NCI-H2227 (cell line): ENCODE measurements around the gene GPC4.
"Not testable (repeated sequence)": the region's sequence is repeated elsewhere in the genome, so short reads cannot be mapped to it uniquely, and the experiment has no call there.

ENCODE experiments used
- DNase-seq: peaks from one replicate; lab custom pipeline; 2025; ENCODE audit not compliant: unreplicated experiment; lab: John Stamatoyannopoulos, UW

Gene GPC4

DNA sequence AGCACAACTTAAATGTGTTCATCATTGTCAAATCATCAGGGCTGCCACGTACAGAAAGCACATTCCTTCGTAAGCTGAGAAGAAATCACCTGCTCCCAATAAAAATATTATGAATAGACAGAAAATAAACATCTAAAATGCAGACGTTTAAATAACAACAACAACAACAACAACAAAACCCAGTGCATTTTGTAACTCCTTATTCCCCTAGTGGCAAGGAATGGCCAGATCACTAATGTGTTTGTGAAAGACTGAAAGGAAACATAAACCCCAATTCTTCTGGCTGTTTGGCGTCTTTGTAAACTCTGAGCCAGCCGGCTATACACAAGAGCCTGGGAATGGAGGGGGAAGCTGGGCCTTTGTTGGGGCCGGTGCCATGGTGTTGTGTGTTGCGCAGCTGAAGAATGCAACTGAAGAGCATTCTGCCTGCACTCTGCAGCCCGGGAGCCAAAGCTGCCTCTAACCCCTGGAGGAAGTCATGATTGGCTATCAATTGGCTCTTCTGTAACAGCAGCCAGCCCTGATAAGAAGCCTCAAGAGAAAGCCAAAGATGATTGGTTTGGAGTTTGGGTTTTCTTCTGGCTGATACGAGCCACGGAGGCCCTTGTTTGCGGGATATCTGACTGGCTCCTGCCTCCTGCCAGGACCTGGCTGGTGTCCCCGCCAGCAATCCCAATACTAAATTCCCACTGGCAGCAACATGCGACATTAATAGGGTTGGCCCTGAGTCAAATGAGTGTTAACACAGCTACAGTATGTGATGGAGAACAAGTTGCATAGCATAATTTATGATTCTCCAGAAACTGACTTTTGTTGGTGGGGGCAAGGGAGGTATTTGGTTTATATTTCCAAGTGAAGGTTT lies 107.4 kb downstream of the GPC4 start:
- DNase-seq = no peak

GRCh38 chrX:133307094-133307493 lies 108.2 kb downstream of the GPC4 start:
- no peak for DNase-seq

DNA sequence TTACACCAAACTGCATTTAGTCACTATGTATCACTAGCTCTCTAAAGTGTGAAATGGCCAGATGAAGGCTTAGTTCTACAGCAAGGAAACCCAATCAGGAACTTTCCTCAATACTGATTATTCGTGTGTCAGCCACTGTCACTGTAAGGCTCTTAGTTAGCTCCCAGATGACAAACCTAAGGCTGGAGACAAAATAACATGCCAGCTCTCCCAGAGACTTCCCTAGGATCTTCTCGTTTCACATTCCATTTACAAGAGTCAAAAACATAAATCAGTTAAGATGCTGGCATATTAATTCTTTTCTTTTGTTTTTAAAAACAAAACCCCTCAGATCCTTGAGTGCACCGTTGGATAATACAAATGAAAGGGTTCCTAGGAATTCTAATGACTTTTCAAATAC lies 109.0 kb downstream of the GPC4 start:
- no peak for DNase-seq

DNA sequence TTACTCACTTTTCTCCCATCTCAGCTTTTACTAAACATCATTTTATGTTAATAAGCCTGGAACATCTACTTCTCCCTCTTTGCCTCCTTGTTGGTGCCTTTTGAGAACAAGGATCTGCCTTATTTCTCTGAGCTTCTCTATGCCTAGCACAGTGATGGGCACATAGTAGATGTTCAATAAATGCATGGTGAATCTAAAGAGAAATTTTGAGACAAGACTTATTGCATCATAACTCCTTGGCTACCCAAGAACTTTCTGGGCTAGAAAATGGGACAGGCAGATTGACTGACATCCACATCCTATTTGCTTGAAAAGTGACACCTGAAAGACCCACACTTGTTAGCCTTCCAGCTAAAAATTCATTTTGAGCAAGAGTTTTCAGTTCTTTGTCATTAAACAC lies 109.9 kb downstream of the GPC4 start:
- no peak for DNase-seq

DNA sequence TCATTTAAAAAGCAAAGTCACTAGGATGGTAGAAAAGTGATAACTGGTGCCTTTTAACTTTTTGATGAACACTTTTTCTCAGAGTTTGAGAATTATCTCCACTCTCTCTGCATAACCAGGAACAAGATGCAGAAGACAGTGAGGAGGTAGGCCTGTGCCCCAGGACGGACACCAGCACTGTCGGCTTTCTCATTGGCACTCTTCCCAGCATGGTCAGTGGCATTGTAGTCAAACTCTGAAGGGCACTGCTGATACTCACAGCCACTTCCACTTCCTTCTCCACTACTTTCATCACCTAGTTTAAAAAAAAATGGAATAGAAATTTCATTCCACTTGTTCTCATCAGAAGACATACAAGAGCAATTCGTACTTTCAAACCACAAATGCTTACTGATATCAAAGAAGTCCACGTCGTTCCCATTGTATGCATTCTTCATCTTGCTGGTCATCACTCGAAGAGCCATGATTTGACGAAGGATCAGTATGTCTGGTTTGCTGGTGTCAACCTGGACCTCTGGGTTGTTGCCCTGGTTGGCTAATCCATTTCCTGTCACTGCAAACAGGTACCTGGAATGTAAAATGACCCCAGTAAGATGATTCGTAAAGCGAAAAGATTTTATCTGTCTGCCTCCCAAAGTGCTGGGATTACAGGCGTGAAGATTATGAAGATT lies 112.4 kb downstream of the GPC4 start:
- no peak for DNase-seq

DNA sequence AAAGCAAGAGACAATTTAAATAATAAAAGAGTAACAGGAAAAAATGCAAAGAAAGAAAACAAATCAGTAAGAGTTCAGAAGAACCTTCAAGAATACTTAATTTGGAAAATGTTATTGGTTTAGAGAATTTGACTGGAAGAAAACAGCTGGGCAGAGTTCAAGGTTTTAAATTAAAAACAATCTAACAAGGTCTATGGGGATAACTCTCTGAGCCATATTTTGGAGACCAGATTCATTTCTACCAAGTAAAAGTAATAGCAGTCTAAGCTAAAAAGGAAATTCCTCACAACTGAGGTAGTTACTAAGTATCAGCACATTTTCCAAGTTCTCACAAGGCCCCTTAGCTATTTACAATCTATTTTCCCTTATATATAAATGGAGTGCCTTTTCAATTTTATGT lies 114.7 kb downstream of the GPC4 start:
- DNase-seq = no peak

DNA sequence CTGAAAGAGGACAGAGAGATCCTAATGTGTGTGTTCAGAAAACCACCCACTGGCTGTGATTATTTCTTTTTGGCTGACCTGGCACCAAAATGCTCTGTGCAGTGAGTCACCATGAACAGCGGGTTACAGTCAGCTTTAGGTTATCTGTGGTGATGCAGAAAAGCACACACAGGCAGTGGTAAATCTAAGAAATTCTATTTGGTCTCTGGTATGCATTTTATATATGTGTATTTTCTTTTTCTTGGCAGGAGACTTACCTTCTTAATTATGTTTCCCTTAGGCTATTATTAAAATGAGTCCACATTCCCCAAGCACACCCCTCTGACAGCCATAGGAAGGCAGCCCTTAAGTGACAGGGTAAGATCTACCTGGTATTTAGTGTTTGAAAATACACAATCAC lies 118.0 kb downstream of the GPC4 start:
- no peak for DNase-seq

DNA sequence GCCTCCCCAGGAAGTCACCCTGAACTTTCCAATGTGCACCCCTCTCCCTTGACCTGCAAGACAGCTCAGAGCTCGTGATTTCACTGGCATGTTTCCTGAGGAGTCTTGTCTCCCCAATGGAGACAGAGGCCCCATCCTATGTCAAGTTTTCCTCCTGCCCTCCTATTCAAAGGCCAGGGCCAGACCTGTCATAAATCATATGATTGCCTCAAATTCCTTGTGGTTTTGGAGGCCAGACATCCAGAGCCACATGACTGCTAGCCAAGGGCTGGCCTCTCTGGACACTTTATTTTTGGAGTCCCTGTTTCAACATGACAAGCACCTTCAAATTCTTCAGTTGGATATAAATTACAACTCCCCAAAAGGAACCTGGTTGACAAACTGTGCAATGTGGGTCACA lies 121.2 kb downstream of the GPC4 start:
- no peak for DNase-seq

DNA sequence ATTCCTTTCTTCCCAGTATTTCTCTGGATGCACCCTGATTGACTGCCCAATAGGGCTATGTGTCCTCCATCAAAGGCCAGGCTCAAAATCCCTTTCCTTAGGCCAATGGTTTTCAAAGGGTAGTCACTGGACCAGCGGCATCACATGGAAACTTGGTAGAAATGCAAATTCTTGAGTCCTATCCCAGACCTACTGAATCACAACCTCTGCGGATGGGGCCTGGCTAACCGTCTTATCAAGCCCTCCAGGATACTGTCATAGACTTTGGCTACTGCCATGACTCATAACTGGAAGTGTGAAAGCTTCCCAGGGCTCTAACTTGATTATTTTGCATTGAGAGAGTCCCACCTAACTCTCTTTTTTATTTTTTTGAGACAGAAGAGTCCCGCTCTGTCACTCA lies 125.2 kb downstream of the GPC4 start:
- DNase-seq = no peak

GRCh38 chrX:133287860-133288259 lies 127.4 kb downstream of the GPC4 start:
- no peak for DNase-seq

- DNase-seq = no peak
Measured at GRCh38 chrX:133285341-133285740, 129.9 kb downstream of the GPC4 start.

GRCh38 chrX:133279112-133279730 lies 136.1 kb downstream of the GPC4 start:
- not testable (repeated sequence) for DNase-seq

DNA sequence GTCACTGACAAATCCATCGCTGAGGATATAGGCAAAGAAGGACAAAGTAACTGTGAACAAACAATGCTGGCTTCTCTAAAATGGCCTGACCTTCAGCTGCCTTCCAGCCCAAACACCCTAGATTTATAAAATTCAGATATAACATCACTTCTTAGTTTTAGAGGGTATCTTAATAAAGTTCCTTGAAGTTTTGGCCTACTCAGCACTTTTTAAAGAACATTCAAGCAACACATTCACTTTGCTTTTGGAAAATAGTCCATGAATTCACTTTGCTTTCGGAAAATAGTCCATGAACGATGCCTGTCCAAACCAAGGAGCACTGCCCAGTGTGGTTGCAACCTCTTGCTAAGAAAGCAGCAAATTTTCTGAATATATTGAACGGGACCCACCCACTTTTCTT lies 142.1 kb downstream of the GPC4 start:
- no peak for DNase-seq

DNA sequence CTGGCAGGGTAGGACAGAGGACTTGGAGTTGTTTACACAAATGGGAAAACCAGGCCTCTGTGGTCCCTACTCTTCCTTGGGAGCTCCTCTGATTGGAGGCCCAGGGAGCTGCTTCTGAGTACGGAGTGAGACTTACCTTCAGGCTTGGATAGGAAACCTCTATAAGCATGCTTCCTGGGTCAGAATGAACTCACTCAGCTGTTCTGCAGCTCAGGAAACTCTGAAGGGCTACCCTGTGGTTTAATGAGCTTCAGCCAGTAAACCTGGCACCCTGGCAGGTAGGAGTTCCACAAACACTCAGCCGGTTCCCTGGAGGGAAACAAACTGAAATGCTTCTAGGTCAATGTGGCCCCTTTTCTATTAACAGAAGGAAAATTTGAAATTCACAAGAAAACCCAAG lies 146.1 kb downstream of the GPC4 start:
- no peak for DNase-seq

DNA sequence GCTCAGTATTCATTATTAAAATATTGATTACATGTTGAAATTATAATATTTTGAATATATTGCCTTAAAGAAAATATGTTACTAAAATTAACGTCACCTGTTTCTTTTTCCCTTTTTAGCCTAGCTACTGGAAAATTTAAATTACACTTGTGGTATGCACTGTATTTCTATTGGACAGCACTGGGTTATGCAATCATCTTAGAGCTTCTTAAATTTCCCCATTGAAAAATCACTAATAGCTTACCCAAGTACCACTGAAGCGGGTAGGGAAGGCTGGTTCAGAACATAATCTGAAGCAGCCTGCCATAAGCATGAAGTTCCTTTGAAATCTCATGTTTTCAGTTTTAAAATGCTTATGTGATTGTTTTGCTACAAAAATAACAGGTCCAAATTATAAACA lies 147.7 kb downstream of the GPC4 start:
- no peak for DNase-seq

GRCh38 chrX:133265331-133265730 lies 150.0 kb downstream of the GPC4 start:
- no peak for DNase-seq

DNA sequence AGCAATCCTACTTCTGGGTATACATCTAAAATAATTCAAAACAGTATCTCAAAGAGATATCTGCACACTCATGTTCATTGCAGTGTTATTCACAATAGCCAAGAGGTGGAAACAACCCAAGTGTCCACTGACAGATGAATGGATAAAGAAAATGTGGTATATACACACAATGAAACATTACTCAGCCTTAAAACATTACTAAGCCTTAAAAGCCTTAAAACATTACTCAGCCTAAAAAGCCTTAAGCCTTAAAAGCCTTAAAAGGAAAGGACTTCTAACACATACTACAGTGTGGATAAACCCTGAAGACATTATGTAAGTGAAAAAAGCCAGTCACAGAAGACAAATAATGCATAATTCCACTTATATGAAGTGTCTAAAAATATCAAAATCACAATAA lies 156.8 kb downstream of the GPC4 start:
- DNase-seq = no peak

GRCh38 chrX:133254666-133255065 lies 160.6 kb downstream of the GPC4 start:
- no peak for DNase-seq

GRCh38 chrX:133251204-133251603 lies 164.1 kb downstream of the GPC4 start:
- no peak for DNase-seq

DNA sequence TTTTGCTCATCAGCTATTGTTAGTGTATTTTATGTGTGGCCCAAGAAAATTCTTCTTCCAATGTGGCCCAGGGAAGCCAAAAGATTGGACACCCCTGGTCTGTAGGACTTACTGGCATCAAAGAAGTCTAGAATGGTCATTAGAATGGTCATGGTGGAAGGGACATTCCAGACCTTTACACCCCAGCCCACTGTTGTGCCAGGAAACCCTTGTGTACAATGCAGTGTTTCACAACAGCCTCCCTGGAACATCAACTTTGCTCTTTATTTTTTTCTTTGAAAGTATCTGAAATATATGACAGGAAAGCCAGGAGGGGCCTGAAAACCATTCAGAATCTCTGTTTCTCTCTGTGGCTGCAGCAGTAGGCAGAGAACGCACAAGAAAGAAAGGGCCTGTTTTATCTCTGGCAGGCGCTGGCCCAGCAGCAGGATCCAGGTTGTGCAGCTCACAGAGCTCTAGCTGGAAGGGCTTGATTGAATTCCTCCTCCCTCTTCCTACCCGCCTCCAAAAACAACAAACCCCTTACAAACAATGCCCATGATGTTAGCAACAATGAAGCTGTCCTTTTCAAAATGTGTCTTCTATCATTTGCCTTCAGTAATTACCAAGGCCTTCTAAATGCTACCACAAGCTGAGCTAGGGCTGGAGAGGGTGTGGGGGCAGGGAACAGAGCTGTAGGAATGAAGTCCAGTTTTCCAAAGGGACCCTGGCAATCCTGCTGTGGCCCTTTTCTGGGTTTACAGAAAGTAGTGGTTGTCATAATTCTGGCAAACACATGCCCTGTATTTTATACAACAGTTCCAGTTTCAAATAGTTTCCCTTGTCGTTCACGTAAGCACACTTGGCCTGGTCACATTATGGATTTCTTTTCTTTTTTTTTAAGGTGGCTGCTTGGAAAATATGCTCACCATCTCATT lies 164.8 kb downstream of the GPC4 start:
- DNase-seq = no peak
